GM18868 (cell line): ENCODE results near the gene ADAMTS15.

ENCODE experiments used
- ATAC-seq: cut with Tn5 transposase; IDR thresholded peaks from one replicate; pipeline ENCODE4 v1.9.1; 2021; ENCODE audit warnings: mild to moderate bottlenecking, moderate library complexity; ENCODE audit not compliant: unreplicated experiment

The ADAMTS15 gene

GRCh38 chr11:130456286-130456685 lies 7.8 kb downstream of the ADAMTS15 start:
- ATAC-seq: no peak

DNA sequence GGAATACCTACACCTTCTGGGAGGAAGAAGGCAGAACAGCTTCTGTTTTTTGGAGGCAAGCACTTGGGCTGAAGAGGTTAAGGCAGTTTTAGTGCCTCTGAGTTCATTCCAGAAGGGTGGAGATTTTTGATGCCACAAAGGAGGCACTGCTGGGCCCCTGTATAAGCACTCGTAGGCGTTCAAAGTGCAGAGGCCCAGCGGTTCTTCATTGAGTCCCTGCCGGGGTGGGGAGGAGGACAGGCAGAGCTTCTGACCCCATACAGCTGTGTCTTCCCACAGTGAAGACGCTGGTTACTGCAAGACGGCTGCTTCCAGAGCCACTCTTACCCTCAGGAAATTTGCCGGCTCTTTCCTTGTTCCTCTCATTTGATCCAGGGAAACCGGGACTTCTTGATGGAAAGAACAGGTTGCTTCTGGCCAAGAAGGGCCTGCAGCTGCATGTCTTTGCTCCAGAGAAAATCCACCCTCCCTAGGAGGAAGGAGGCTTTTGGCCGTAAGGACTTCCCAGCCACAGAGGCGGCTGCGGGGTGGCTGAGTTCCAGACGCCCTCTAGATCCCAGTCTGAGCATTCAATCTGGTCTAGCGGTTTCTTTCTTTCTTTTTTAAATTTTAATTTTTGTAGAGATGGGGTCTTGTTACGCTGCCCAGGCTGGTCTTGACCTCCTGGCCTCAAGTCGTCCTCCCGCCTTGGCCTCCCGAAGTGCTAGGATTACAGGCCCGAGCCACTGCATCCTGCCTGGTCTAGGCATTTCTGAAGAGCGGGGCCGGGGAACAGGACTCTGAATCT lies 9.4 kb downstream of the ADAMTS15 start:
- no peak for ATAC-seq

GRCh38 chr11:130458410-130458729 lies 9.9 kb downstream of the ADAMTS15 start:
- ATAC-seq: no peak

DNA sequence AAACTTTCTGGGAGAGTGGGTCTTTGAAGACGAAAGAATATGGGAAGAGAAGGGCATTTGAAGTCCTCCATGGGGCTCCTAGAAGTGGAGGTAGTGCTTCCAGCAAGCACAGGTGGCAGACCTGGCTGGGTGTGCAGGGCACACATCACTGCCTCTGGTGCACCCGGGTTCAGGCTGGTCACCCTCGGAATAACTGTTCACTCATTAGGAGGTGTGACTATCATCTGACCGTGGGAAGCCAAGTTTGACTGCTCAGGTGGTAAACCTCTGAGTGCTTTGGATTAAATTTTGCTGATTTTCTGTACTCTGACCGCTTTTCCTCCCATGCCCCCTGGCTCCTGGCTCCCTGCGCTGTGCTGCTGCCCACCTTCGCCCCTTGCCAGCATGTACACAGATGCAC lies 11.1 kb downstream of the ADAMTS15 start:
- ATAC-seq: no peak

DNA sequence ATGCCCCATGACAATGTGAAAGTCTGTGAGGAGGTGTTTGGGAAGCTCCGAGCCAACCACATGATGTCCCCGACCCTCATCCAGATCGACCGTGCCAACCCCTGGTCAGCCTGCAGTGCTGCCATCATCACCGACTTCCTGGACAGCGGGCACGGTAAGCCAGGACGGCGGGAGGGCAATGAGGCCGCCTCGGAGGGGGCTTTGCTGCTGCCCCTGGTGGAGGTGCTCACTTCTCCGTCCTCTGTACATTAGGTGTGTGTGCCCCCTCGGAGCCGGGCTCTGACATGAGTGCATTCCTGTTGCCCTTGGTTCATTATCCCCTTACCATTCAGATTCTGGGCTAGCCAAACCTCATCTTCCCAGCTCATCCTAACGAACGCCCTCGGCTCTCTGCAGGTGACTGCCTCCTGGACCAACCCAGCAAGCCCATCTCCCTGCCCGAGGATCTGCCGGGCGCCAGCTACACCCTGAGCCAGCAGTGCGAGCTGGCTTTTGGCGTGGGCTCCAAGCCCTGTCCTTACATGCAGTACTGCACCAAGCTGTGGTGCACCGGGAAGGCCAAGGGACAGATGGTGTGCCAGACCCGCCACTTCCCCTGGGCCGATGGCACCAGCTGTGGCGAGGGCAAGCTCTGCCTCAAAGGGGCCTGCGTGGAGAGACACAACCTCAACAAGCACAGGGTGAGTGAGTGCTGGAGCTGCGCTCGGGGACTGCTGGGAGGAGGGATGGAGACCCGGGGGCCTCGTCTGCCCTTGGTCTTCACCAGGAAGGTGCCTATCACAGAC lies 13.8 kb downstream of the ADAMTS15 start:
- no peak for ATAC-seq

GRCh38 chr11:130462931-130463330 lies 14.5 kb downstream of the ADAMTS15 start:
- no peak for ATAC-seq

DNA sequence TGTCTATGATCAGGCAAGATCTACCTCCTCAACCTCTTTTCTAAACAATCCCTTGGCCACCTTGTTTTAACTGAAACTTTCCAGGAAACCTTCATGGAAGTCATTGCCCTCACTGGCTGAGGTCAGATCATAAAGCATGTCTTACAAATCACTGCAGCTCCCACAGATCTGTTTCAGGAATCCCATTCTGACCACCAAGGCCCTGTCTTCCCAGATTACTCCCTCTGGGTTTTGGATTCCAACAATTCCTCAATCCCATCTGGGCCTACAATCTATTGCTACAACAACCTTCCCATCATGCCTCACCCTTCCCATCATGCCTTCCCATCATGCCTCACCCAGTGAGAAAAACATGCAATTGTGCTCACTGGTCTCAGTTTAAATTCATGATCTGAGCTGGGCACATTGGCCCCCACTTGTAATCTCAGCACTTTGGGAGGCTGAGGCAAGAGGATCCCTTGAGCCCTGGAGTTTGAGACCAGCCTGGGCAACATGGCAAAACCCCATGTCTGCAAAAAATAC lies 15.9 kb downstream of the ADAMTS15 start:
- no peak for ATAC-seq

DNA sequence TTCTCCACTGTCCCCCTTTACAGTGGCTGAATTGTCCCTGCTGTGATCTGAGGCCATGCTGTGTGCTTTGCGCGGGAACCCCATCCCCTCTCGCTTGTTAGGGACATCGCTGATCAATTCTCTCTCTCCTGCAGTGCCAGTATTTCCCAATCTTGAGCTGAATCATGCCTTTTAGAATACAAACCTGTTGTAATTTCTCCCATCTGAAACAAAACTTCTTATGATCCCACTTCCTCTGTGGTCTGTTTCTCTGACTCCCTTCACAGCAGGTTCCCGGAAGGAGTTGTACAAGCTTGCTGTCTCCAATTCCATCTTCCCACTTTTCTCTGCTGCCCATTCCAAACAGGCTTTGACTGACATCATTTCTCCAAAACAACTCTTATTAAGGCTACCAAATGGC lies 16.8 kb downstream of the ADAMTS15 start:
- no peak for ATAC-seq

GRCh38 chr11:130467116-130467900 lies 18.9 kb downstream of the ADAMTS15 start:
- ATAC-seq: no peak

GRCh38 chr11:130469181-130469580 lies 20.7 kb downstream of the ADAMTS15 start:
- ATAC-seq: no peak

GRCh38 chr11:130470832-130471706 lies 22.6 kb downstream of the ADAMTS15 start:
- ATAC-seq: no peak

DNA sequence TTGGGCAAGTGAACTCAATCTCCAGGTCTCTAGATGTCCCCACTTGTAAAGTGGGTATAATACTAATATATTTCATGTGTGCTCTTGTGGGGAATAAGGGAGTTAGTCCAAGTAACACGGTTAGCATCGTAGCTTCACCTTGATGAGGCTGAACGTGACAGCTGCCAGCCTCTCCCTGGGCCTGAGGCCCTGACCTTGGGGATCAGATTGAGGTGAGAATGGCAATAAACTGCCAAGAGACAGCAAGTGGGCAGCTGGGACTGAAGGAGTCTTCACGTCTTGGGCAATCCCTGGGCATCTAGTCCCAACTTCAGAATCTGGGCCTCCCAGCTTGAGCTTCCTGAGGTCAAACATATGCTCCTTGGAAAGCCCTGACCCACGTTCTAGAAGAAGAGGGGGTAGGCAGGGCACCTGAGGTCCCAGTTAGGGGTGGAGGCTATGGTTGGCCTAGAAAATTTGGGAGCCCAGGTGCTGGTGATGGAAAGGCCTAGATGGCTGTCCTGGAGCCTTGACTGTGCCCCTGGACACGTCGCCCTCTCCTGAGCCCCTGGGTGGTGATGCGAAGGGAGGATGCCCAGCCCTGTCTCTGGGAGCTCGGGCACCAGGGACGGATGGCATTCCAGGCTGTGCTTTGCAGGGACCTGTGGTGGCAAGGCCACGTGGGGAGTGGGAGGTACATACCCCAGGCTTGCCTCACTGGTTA lies 23.4 kb downstream of the ADAMTS15 start:
- no peak for ATAC-seq

GRCh38 chr11:130472434-130472961 lies 24.1 kb downstream of the ADAMTS15 start:
- ATAC-seq: no peak

DNA sequence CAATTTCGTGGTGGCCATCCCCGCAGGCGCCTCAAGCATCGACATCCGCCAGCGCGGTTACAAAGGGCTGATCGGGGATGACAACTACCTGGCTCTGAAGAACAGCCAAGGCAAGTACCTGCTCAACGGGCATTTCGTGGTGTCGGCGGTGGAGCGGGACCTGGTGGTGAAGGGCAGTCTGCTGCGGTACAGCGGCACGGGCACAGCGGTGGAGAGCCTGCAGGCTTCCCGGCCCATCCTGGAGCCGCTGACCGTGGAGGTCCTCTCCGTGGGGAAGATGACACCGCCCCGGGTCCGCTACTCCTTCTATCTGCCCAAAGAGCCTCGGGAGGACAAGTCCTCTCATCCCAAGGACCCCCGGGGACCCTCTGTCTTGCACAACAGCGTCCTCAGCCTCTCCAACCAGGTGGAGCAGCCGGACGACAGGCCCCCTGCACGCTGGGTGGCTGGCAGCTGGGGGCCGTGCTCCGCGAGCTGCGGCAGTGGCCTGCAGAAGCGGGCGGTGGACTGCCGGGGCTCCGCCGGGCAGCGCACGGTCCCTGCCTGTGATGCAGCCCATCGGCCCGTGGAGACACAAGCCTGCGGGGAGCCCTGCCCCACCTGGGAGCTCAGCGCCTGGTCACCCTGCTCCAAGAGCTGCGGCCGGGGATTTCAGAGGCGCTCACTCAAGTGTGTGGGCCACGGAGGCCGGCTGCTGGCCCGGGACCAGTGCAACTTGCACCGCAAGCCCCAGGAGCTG lies 24.8 kb downstream of the ADAMTS15 start:
- no peak for ATAC-seq

DNA sequence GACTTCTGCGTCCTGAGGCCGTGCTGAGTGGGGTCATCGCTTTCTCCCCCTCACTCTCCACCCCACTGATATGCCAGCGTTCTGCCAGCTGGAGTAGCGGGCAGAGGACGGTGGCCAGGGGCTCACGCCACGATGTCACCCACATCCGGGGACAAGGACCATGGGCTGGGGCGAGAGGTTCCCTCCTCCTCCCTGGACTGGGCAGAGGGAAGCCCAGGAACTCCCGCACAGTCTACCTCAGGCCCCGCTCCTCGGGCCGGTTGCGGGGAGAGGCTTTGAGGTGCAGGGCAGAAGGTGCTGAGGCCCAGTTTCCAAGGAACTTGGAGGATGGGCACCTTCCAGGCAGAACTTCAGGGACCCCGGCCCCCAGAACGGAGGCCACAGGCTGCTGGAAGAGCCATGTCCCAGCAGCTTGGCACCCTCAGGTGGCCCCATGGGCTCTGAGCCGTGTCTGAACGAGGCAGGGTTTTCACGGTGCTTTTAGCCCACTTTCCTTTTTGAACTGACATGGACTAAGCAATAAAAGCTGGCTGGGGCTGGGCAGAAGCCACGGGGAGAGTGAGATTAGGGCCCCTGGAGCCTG lies 25.4 kb downstream of the ADAMTS15 start:
- ATAC-seq: no peak

DNA sequence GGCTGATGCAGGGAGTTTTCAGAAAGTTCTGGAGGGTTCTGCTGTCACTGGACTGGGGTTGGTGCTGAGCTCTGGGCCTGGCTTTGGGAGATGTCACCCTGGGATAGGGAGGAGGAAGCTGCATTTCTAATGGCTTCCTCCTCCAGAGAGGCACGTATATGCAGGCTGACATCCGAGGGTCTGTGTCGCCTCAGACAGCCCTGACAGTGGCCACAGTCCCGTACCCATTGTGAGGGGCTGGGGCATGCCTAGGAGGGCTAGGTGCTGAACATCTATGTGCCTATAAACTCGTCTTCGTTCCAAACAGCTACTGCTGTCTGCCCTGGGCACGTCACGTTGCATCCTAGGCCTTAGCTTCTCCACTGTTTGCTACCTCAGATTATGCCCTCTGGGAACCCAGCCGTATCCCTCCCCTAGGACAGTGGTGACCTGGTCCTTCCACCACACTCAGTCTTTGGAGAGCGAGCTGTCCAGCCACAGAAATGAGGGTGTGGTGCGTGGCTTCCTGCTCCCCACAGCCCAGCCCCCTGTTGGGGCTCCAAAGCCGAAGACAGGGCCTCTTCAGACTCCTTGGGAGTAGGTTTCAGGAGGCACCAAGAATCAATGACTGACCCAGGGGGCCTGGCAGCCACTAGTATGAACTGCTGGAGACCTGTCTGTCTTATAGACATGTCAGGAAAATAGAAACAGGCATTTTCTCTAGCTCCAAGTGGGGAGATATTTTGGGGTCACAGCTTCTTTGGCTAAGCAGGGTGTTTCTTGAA lies 26.4 kb downstream of the ADAMTS15 start:
- no peak for ATAC-seq

- no peak for ATAC-seq
Measured at GRCh38 chr11:130475426-130476053, 27.1 kb downstream of the ADAMTS15 start.
